GM10266 (cell line): ENCODE data around the gene SPG7.

Source experiments
- DNase-seq: peaks from one replicate; pipeline ENCODE4 v3.0.0; 2012; ENCODE audit errors: extremely low spot score
- TF ChIP-seq, protein P1 (sequence below): IDR thresholded peaks from 2 replicates; pipeline ENCODE4 v1.5.1; 2012; ENCODE audit warnings: mild to moderate bottlenecking, low read depth; ENCODE audit not compliant: control insufficient read depth, insufficient read depth; ENCODE audit errors: missing control alignments

The SPG7 gene

DNA sequence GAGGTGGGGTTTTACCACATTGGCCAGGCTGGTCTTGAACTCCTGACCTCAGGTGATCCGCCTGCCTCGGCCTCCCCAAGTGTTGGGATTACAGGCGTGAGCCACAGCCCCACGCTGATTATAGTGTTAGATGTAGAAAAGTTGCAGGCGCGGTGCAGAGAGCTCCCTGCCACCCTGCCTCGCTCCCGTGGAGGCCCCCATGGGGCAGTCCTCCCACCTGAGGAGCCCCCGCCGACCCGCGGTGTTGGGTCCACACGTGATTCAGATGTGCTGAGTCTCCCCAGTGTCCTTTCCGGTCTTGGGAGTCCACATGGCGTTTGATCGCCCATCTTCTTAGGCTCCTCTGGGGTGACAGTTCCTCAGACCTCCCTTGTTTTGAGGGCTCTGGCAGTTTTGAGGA lies 47.1 kb downstream of the SPG7 start:
- no peak for DNase-seq
- TF ChIP-seq, protein P1, sequence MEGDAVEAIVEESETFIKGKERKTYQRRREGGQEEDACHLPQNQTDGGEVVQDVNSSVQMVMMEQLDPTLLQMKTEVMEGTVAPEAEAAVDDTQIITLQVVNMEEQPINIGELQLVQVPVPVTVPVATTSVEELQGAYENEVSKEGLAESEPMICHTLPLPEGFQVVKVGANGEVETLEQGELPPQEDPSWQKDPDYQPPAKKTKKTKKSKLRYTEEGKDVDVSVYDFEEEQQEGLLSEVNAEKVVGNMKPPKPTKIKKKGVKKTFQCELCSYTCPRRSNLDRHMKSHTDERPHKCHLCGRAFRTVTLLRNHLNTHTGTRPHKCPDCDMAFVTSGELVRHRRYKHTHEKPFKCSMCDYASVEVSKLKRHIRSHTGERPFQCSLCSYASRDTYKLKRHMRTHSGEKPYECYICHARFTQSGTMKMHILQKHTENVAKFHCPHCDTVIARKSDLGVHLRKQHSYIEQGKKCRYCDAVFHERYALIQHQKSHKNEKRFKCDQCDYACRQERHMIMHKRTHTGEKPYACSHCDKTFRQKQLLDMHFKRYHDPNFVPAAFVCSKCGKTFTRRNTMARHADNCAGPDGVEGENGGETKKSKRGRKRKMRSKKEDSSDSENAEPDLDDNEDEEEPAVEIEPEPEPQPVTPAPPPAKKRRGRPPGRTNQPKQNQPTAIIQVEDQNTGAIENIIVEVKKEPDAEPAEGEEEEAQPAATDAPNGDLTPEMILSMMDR, result no peak

DNA sequence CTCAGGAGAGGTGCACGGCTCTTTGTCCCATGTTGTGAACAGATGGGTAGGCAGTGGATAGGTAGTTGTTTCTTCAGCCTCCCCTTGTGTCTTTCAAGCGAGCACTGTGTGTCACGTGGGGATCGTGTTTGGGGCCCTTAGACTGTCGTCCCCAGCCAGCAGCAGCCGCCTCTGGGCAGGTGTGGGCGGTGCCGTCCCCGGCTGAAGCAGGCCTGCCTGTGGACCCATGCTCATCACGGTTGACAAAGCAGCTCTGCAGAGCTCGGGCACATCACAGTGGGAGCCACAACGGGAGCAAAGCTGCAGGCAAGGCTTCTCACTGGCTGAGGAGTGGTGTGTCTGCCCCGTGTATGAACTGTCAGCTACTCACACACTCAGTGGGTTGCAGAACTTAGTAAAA lies 47.6 kb downstream of the SPG7 start:
- TF ChIP-seq, protein P1, result no peak
- no peak for DNase-seq

DNA sequence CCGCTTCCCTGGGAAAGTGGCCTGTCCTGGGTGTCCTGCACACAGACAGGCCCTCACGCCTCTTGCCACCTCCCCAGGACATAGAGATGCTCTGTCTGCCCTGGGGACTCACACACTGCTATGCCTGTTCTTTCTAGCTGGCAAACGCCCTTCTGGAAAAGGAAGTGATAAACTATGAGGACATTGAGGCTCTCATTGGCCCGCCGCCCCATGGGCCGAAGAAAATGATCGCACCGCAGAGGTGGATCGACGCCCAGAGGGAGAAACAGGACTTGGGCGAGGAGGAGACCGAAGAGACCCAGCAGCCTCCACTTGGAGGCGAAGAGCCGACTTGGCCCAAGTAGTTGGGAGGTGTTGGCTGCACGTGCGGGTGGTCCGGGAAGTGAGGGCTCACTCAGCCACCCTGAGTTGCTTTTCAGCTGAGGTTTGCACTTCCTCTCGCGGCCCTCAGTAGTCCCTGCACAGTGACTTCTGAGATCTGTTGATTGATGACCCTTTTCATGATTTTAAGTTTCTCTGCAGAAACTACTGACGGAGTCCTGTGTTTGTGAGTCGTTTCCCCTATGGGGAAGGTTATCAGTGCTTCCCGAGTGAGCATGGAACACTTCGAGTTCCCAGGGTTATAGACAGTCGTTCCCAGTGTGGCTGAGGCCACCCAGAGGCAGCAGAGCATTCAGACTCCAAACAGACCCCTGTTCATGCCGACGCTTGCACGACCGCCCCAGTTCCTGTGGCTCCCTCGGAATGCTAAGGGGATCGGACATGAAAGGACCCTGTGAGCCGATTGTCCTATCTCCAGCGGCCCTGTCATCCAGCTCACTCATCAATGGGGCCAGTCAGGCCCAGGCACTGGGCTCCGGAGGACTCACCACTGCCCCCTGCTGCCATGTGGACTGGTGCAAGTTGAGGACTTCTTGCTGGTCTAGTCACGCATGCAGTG lies 48.8 kb downstream of the SPG7 start:
- TF ChIP-seq, protein P1, result peak; percentile 82
- peak; percentile 85 for DNase-seq

DNA sequence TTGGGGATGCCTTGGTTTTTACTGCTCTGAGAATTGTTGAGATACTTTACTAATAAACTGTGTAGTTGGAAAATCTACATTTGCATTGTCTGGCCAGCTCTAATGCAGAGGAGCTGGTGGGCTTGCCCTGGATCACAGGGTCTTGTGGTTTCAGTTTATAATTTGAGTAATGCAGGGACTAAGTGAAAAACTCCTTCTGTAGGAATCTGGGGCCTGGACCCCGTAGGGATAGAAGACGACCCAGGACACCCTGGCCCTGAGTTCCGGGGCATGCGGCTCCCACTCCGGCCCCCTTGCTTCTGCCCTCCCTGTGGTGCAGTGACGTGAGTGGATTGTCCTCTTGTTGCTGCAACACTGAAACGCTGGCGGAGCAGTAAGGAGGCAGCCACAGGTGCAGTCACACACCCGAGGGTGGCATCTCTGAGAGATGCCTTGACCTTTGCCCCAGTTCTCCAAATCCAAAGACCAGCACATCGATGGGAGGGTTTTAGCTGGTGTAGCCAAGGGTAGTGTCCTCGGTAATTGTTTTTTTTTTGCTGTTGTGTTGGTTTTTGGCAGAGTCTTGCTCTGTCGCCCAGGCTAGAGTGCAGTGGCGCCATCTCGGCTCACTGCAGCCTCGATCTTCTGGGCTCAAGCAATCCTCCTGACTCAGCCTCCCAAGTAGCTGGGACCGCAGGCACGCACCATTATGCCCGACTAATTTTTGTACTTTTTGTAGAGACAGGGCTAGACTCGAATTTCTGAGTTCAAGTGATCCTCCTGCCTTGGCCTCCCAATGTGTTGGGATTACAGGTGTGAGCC lies 49.7 kb downstream of the SPG7 start:
- TF ChIP-seq, protein P1, result no peak
- DNase-seq, result no peak

DNA sequence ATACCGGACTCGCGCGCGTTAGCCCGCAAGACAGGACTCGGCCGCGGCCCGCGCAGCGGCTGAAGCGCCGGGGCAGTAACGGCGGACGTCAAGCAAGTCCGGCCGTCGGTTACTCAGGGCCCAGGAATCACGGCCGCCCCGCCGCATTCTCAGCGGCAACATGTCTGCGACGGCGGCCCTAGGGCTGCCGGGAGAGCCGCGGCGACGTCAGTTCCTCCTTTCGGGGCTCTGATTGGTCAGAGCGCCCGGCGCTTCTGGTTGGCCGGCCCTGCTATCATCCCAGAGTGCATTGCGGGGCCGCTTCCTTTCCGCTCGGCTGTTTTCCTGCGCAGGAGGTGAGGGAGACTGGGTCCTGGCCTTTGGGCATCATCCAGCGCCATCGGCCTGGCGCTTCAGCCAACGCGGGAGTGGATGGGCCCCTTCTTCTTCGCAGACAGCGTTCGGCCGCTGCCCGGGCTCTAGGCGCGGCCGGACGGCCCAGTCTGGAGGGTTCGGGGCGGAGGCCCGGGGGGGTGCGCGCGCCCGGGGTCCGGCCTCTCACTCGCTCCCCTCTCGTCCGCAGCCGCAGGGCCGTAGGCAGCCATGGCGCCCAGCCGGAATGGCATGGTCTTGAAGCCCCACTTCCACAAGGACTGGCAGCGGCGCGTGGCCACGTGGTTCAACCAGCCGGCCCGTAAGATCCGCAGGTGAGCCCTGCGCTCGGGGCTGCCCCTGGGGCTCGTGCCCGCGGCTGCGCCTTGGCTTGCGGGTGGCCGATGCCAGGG lies 52.4 kb downstream of the SPG7 start, which contains the start of gene RPL13:
Gene RPL13, plus strand, starts transcription at position 305 of the 764 bp plus-strand sequence. Its CDS starts 278 bp downstream, at position 583.
- DNase-seq, result peak; percentile 99
- TF ChIP-seq, protein P1, result no peak

DNA sequence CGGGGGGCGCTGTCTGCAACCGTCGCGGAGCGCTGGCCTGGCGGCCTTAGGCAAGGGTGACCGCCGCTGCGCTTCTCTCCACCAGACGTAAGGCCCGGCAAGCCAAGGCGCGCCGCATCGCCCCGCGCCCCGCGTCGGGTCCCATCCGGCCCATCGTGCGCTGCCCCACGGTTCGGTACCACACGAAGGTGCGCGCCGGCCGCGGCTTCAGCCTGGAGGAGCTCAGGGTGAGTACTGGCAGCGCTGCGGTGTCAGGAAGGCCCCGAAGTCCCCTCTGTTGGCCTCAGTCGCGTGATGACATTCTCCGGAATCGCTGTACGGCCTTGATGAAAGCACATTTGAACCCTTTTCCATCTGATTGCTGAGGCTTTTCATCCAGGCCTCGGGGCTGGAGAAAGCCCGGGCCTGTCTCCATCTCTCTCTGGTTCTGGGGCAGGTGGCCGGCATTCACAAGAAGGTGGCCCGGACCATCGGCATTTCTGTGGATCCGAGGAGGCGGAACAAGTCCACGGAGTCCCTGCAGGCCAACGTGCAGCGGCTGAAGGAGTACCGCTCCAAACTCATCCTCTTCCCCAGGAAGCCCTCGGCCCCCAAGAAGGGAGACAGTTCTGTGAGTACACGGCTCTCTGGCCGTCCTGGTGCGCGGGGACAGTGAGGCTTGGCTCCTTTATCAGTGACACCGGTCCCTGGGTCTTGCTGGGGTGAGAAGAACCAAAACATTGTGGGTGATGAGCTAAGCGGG lies 53.1 kb downstream of the SPG7 start:
- TF ChIP-seq, protein P1, result peak; percentile 22
- no peak for DNase-seq
